ENCODE data around the gene TOP2A. TPM values are rescaled to one million over a fixed set of nuclear protein-coding genes. Genes with fewer than 3 reads are reported as not detected.

The TOP2A gene
- total RNA-seq, 1 experiment from 2014 or later, result 230 TPM

DNA sequence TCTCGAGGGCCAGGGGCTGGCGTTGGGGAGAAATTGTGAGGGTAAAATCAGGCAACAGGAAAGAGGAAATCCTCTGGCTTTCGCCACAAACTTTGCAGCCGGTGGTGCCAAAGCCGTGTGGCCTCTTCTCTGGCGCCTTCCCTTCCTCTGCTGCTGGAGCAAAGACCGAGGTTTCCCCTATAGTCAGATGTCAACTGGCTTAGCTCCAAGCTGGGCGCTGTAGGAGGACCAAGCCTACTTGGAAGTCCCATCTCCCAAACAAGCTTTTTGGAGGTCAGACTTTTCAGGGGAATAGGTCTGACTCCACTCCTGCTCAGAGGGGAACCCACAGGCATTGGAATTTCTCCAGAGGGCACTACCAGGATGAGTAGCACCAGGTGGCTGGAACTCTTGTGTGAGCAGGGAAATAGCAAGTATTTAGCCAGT is 30.5 kb upstream of the TOP2A start:
- Histone ChIP-seq H2BK120ac (ENCODE audit: low read depth, low read length, poor library complexity, severe bottlenecking) (no peak overlapping the region), H3K18ac (ENCODE audit: insufficient read length, low read depth, low read length) (no peak overlapping the region), H3K14ac (ENCODE audit: insufficient read depth, low read length) (no peak overlapping the region), H3K4me1 (ENCODE audit: insufficient read depth, low read length) (peaks cover 9% of the 10 kb centered on the region), H3K4ac (ENCODE audit: low read depth, low read length) (no peak overlapping the region), H3K9me3 (ENCODE audit: control insufficient read depth, low read depth, low read length) (no peaks in the 10 kb centered on the region), H3K23me2 (ENCODE audit: insufficient read length, low read depth, low read length, poor library complexity, severe bottlenecking) (peaks cover 14% of the 10 kb centered on the region), H3K9ac (ENCODE audit: extremely low read depth, insufficient read length, low read length) (no peak overlapping the region), H4K5ac (ENCODE audit: insufficient read length, low read depth, low read length) (no peak overlapping the region), H2BK12ac (ENCODE audit: insufficient read length, low read depth, low read length) (no peak overlapping the region), H4K20me1 (ENCODE audit: control insufficient read depth, insufficient read depth, insufficient read length) (no peaks in the 10 kb centered on the region), H3K4me2 (ENCODE audit: insufficient read depth, insufficient read length, low read length) (no peak overlapping the region), H2BK5ac (ENCODE audit: insufficient read length, low read length) (no peak overlapping the region), H3K79me2 (ENCODE audit: insufficient read depth, low read length) (no peaks in the 10 kb centered on the region; the same call in 1 of the 2 replicates), H3K56ac (ENCODE audit: insufficient read length, low read depth, low read length) (no peak overlapping the region), H2BK15ac (ENCODE audit: low read depth, low read length) (no peak overlapping the region), H3T11ph (ENCODE audit: low read length) (no peak overlapping the region), H2AK5ac (ENCODE audit: insufficient read length, low read length) (no peak overlapping the region), H3K27me3 (ENCODE audit: insufficient read depth, low read length) (no peaks in the 10 kb centered on the region), H3K27ac (ENCODE audit: insufficient read length, low read depth, low read length) (no peak overlapping the region), H3K79me1 (ENCODE audit: insufficient read depth, low read depth, low read length, poor library complexity, severe bottlenecking) (no peaks in the 10 kb centered on the region), H4K91ac (ENCODE audit: insufficient read length, low read depth, low read length) (no peak overlapping the region), H3K23ac (ENCODE audit: insufficient read length, low read depth, low read length) (no peak overlapping the region), H2AFZ (ENCODE audit: low read length) (no peak overlapping the region), H2BK20ac (ENCODE audit: low read depth, low read length, poor library complexity, severe bottlenecking) (no peak overlapping the region), H4K8ac (replicated peaks; ENCODE audit: insufficient read length, low read depth, low read length) (no peak overlapping the region)
- no peaks in the 10 kb centered on the region for H3K9me3 Mint-ChIP-seq
- WGBS (ENCODE audit: extremely low coverage, insufficient read length, low lambda C conversion rate), result no CpG with 5 or more reads among the region's 8 CpGs
- H3K27me3 Mint-ChIP-seq (ENCODE audit: low read depth), result peaks cover 12% of the 10 kb centered on the region
- TF ChIP-seq, protein P1, sequence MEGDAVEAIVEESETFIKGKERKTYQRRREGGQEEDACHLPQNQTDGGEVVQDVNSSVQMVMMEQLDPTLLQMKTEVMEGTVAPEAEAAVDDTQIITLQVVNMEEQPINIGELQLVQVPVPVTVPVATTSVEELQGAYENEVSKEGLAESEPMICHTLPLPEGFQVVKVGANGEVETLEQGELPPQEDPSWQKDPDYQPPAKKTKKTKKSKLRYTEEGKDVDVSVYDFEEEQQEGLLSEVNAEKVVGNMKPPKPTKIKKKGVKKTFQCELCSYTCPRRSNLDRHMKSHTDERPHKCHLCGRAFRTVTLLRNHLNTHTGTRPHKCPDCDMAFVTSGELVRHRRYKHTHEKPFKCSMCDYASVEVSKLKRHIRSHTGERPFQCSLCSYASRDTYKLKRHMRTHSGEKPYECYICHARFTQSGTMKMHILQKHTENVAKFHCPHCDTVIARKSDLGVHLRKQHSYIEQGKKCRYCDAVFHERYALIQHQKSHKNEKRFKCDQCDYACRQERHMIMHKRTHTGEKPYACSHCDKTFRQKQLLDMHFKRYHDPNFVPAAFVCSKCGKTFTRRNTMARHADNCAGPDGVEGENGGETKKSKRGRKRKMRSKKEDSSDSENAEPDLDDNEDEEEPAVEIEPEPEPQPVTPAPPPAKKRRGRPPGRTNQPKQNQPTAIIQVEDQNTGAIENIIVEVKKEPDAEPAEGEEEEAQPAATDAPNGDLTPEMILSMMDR (conservative IDR thresholded peaks at IDR 0.05), result no peak
- peaks cover 34 to 37% of the 10 kb centered on the region in 2 experiments for H3K4me1 Mint-ChIP-seq
- H3K27ac Mint-ChIP-seq, result peak overlapping the region in 1 of 3 experiments; percentile 16; a peak in 1 of 7 replicates
- H3K36me3 Mint-ChIP-seq (ENCODE audit: insufficient read depth in 1 of 3, low read depth in 3 of 3), result peaks cover 5 to 16% (median 5%) of the 10 kb centered on the region in 3 experiments; a peak in 6 of 7 replicates
- H3K4me3 Mint-ChIP-seq, result no peak overlapping the region
- no peak for DNase-seq
